Measurements from ENCODE around the gene TRIM17.

DNA sequence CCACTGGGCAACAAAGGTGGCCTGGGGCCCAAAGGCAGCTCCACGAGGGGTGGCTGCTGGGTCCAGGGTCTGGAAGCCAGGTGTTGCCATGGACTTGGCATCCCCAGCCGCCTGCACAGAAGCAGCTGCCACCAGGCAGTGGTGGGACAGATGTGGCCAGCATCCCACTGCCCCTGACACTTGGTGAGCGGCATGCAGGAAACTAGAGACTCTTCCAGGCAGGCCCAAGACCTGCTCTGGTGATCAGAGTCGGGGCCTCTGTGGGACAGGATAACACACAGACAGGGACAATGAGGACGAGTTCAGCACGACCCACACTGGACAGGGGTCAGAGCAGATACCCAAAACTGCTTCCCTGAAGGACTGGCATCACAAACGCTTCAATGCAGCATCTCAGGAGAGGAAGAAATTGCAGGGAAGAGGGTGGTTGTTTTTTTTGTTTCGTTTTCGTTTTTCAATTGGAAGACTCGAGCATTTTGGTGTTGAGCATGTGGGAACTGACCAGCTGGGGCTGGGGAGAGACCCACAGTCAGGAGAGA is 36.4 kb upstream of the TRIM17 start:
- no peak for TF ChIP-seq POLR2A (IDR thresholded peaks at IDR 0.05; ENCODE audit: low read depth, low read length)
- TF ChIP-seq POLR2AphosphoS5 (IDR thresholded peaks at IDR 0.05; ENCODE audit: low read depth, low read length), result no peak
- TF ChIP-seq TAF1 (IDR thresholded peaks at IDR 0.05; ENCODE audit: low read depth, low read length), result no peak
- TF ChIP-seq SPI1 (IDR thresholded peaks at IDR 0.05; ENCODE audit: low read depth, low read length), result no peak
- no peak for TF ChIP-seq PAX5 (IDR thresholded peaks at IDR 0.05; ENCODE audit: insufficient read depth, low read length, severe bottlenecking)

Data from GM12891 (cell line).